Esophagus (tissue), 2 donors: ENCODE measurements around the gene LAMA2. TPM values are rescaled to one million over a fixed set of nuclear protein-coding genes. Genes with fewer than 3 reads are reported as not detected.

Source experiments
- H3K27ac ChIP-seq, 2 donors: one replicate each; pipeline ENCODE4 v1.5.1; 2013; ENCODE audit warnings: low read depth in 2 of 2, mild to moderate bottlenecking in 2 of 2, inconsistent platforms in 1 of 2, low read length in 1 of 2, moderate library complexity in 1 of 2
- H3K27me3 ChIP-seq, 2 donors: one replicate each; pipeline ENCODE4 v1.6.1; 2013; ENCODE audit warnings: low read length in 2 of 2, control low read depth in 1 of 2, mild to moderate bottlenecking in 1 of 2; ENCODE audit not compliant: insufficient read depth in 2 of 2, control insufficient read depth in 1 of 2
- H3K36me3 ChIP-seq, 2 donors: one replicate each; pipeline ENCODE4 v1.6.1; 2013; ENCODE audit warnings: low read length in 1 of 2; ENCODE audit not compliant: control insufficient read depth in 2 of 2, insufficient read depth in 2 of 2
- H3K4me1 ChIP-seq, 2 donors: one replicate each; pipeline ENCODE4 v1.6.1; 2013; ENCODE audit warnings: low read length in 1 of 2; ENCODE audit not compliant: control insufficient read depth in 2 of 2, insufficient read depth in 2 of 2
- H3K4me3 ChIP-seq, 2 donors: one replicate each; pipeline ENCODE4 v1.5.1; 2013; ENCODE audit warnings: low read length in 2 of 2, mild to moderate bottlenecking in 2 of 2, low read depth in 1 of 2, moderate library complexity in 1 of 2
- H3K9me3 ChIP-seq, 2 donors: one replicate each; pipeline ENCODE4 v1.6.1; 2013; ENCODE audit warnings: mild to moderate bottlenecking in 2 of 2, low read depth in 1 of 2, low read length in 1 of 2, moderate library complexity in 1 of 2; ENCODE audit not compliant: control insufficient read depth in 2 of 2, insufficient read depth in 1 of 2
- WGBS, 2 donors: extraction: QIAGEN DNeasy Blood & Tissue Kit; methylation state at CpG; one replicate each; pipeline ENCODE4 v1.1.7; 2013; 5-methylcytosine and 5-hydroxymethylcytosine counted together
- polyA plus RNA-seq, 2 donors: library from polyadenylated mRNA; stranded (reverse); fragments of 200-250 nt; gene quantifications; one replicate each; pipeline ENCODE4 v1.2.3, GENCODE V29; 2013
- donor health status: healthy with polysubstance abuse.
- donor health status: Bipolar disorder and iron deficiency.

LAMA2 gene
- polyA plus RNA-seq, 2 donors = 0.67 to 2.7 TPM

DNA sequence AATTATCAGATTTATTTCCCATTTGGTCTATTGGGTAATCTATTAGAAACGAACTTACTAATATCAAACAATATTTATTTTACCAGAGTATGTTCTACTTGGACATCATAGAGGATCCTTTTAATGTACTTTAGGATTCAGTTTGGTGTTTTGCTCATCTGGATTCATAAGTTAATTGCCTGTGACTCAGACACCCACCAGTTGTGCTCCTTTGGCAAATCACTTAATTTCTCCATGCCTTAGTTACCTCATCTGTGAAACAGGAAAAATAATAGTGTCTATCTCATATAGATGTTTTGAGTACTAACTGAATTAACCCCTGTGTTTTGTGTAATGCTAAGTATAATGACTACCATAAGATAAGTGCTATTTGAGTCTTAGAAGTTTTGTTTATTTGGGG, 292.1 kb downstream of the LAMA2 start:
- no peaks in the 10 kb centered on the region for H3K36me3 ChIP-seq
- no peak overlapping the region for H3K27ac ChIP-seq
- no peak overlapping the region for H3K4me3 ChIP-seq
- WGBS, 2 donors = 56 to 69% methylated on average over 1 of the region's 1 CpG
- H3K4me1 ChIP-seq = no peaks in the 10 kb centered on the region
- no peaks in the 10 kb centered on the region for H3K27me3 ChIP-seq
- no peaks in the 10 kb centered on the region for H3K9me3 ChIP-seq

- no peaks in the 10 kb centered on the region for H3K4me1 ChIP-seq
- no peak overlapping the region for H3K27ac ChIP-seq
- H3K36me3 ChIP-seq = no peaks in the 10 kb centered on the region
- WGBS, 2 donors = 67 to 73% methylated on average over 4 of the region's 4 CpGs
- H3K4me3 ChIP-seq = no peak overlapping the region
- no peaks in the 10 kb centered on the region for H3K27me3 ChIP-seq
- no peaks in the 10 kb centered on the region for H3K9me3 ChIP-seq
Observed at GRCh38 chr6:129177801-129178200, 294.9 kb downstream of the LAMA2 start.

DNA sequence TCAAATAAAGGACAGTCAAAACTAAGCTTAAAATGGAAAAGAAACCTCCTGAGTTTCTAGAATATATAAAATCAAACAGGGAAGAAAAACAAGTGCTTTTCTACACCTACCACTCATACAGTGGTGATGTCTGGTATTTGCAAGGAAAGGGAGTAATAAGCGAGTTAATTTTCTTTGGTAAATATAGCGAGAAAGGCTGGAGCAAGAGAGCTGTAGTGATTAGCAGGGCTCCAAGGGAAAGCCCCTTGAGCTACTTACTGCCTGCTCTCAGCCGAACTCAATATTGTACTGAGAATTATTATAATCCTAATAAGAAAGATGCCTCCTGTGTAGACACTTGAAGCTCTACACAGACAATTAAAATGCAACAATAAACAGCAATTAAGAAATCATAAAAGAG, 296.3 kb downstream of the LAMA2 start:
- H3K27ac ChIP-seq = no peak overlapping the region
- H3K4me1 ChIP-seq = no peaks in the 10 kb centered on the region
- H3K4me3 ChIP-seq = no peak overlapping the region
- no peaks in the 10 kb centered on the region for H3K27me3 ChIP-seq
- H3K9me3 ChIP-seq = no peaks in the 10 kb centered on the region
- H3K36me3 ChIP-seq = no peaks in the 10 kb centered on the region
- 68 to 76% methylated on average over 3 of the region's 3 CpGs for WGBS, 2 donors

GRCh38 chr6:129181001-129181400, 298.1 kb downstream of the LAMA2 start:
- Histone ChIP-seq H3K36me3 (no peaks in the 10 kb centered on the region), H3K4me3 (no peak overlapping the region), H3K27ac (no peak overlapping the region), H3K27me3 (no peaks in the 10 kb centered on the region), H3K9me3 (no peaks in the 10 kb centered on the region), H3K4me1 (no peaks in the 10 kb centered on the region)
- 65 to 74% methylated on average over 2 of the region's 2 CpGs for WGBS, 2 donors

GRCh38 chr6:129183187-129183591, 300.3 kb downstream of the LAMA2 start:
- 70 to 82% methylated on average over 1 of the region's 1 CpG for WGBS, 2 donors

GRCh38 chr6:129183681-129184301, 300.9 kb downstream of the LAMA2 start:
- no peaks in the 10 kb centered on the region for H3K9me3 ChIP-seq
- no peak overlapping the region for H3K27ac ChIP-seq
- H3K36me3 ChIP-seq = no peaks in the 10 kb centered on the region
- H3K4me3 ChIP-seq = no peak overlapping the region
- H3K4me1 ChIP-seq = no peaks in the 10 kb centered on the region
- 70 to 85% methylated on average over 3 of the region's 3 CpGs for WGBS, 2 donors
- no peaks in the 10 kb centered on the region for H3K27me3 ChIP-seq

More at GRCh38 chr6:129183187-129183591, 300.3 kb downstream of the LAMA2 start:
- H3K27ac ChIP-seq = no peak overlapping the region
- no peaks in the 10 kb centered on the region for H3K27me3 ChIP-seq
- no peaks in the 10 kb centered on the region for H3K9me3 ChIP-seq
- no peaks in the 10 kb centered on the region for H3K36me3 ChIP-seq
- H3K4me3 ChIP-seq = no peak overlapping the region
- H3K4me1 ChIP-seq = no peaks in the 10 kb centered on the region

- Histone ChIP-seq H3K4me3 (no peak overlapping the region), H3K4me1 (no peaks in the 10 kb centered on the region), H3K9me3 (no peaks in the 10 kb centered on the region), H3K27me3 (no peaks in the 10 kb centered on the region), H3K27ac (no peak overlapping the region), H3K36me3 (no peaks in the 10 kb centered on the region)
- WGBS, 2 donors = 84 to 93% methylated on average over 3 of the region's 3 CpGs
Observed at GRCh38 chr6:129184324-129184723, 301.4 kb downstream of the LAMA2 start.

GRCh38 chr6:129184808-129185366, 301.9 kb downstream of the LAMA2 start:
- Histone ChIP-seq H3K36me3 (no peaks in the 10 kb centered on the region), H3K27ac (no peak overlapping the region), H3K9me3 (no peaks in the 10 kb centered on the region), H3K4me1 (no peaks in the 10 kb centered on the region), H3K27me3 (no peaks in the 10 kb centered on the region), H3K4me3 (no peak overlapping the region)
- WGBS, 2 donors = 67 to 96% methylated on average over 1 of the region's 1 CpG

DNA sequence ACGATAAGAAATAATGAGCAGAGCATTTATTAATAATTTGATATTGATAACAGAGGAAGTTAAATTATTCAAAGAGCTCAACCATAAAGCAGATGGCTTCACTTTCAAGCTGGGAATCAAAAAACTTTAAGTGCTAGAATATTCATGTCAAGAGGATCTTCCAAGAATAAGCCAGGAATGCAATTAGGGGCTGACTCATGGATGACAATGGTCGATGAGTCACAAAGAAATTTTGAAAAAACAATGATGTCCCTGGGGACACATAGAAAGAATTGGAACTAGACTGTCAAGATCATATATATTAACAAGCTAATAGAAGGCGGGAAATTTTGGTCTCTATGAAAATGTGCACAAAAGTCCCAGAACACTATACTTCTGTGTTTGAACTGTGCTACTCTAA, 304.1 kb downstream of the LAMA2 start:
- 63 to 76% methylated on average over 3 of the region's 3 CpGs for WGBS, 2 donors

DNA sequence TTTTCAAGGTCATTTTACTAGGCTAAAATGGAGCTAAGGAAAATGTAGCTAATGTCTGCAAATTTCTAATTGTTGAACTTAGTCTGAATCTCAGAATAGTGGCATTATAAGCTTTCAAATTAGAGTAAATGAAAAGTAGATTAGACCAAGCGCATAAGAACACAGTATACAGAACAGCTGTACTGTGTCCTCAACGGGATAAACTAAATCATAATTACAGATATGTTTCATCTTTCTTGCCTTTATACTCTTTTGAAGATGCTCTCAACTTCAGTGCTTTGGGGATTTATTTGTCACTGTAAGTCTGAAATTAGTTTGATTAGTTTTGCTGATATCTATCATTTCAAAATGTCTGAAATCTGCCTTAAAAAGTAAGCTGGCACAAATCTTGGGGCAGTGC, 305.4 kb downstream of the LAMA2 start:
- H3K27me3 ChIP-seq = no peaks in the 10 kb centered on the region
- no peaks in the 10 kb centered on the region for H3K36me3 ChIP-seq
- H3K9me3 ChIP-seq = no peaks in the 10 kb centered on the region
- H3K4me3 ChIP-seq = no peak overlapping the region
- 67 to 77% methylated on average over 2 of the region's 2 CpGs for WGBS, 2 donors
- no peaks in the 10 kb centered on the region for H3K4me1 ChIP-seq
- no peak overlapping the region for H3K27ac ChIP-seq

More for the DNA sequence above, 304.1 kb downstream of the LAMA2 start:
- Histone ChIP-seq H3K4me3 (no peak overlapping the region), H3K27me3 (no peaks in the 10 kb centered on the region), H3K36me3 (no peaks in the 10 kb centered on the region), H3K27ac (no peak overlapping the region), H3K9me3 (no peaks in the 10 kb centered on the region), H3K4me1 (no peaks in the 10 kb centered on the region)
